ENCODE data around the gene MARCHF5. TPM values are rescaled to one million over a fixed set of nuclear protein-coding genes. Genes with fewer than 3 reads are reported as not detected.

MARCHF5 gene
- total and polyA plus RNA-seq, 2 of the 4 experiments (the other 2 are of a cell fraction), result 14.9 to 30.0 TPM

DNA sequence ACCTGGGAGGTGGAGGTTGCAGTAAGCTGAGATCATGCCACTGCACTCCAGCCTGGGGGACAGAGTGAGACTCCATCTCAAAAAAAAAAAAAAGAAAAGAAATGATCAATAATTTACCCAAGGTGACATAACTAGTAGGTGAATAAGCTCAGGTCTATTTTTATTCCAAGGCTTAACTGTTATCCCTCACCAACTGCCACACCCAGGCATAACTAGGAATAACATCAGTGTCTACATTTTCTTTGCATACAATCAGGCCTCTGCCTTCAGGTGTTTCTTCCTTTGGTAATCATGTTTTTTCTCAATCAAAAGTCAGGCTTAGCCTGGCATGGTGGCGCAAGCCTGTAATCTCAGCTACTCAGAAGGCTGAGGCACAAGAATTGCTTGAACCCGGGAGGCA, 26.7 kb upstream of the MARCHF5 start:
- Histone ChIP-seq H4K91ac (ENCODE audit: insufficient read depth, low read depth, low read length) (no peak overlapping the region), H2AK5ac (ENCODE audit: low read depth, low read length) (no peak overlapping the region), H2BK5ac (ENCODE audit: low read depth, low read length, poor library complexity, severe bottlenecking) (no peak overlapping the region), H3K18ac (ENCODE audit: low read depth, low read length) (no peak overlapping the region), H2BK120ac (ENCODE audit: low read depth, low read length) (no peak overlapping the region), H2AFZ (replicated peaks; ENCODE audit: low read length, poor library complexity) (no peak overlapping the region), H3K4me3 (ENCODE audit: insufficient read depth, low read depth, low read length) (no peak overlapping the region), H3K4me2 (ENCODE audit: low read depth, low read length) (no peak overlapping the region), H4K8ac (ENCODE audit: low read depth in 2 of 2, low read length in 2 of 2) (no peak overlapping the region), H3K4ac (ENCODE audit: low read depth, low read length) (no peak overlapping the region), H3K79me1 (ENCODE audit: low read depth in 1 of 2, low read length in 2 of 2) (no peaks in the 10 kb centered on the region), H3K9ac (ENCODE audit: low read depth, low read length) (no peak overlapping the region), H4K20me1 (ENCODE audit: insufficient read depth, low read length) (no peaks in the 10 kb centered on the region), H3K56ac (ENCODE audit: extremely low read depth, insufficient read depth, low read length) (no peak overlapping the region), H3K27ac (ENCODE audit: insufficient read depth, low read length) (no peak overlapping the region), H2AK9ac (replicated peaks; ENCODE audit: low read depth, low read length, poor library complexity) (no peak overlapping the region), H4K5ac (ENCODE audit: low read depth, low read length) (no peak overlapping the region), H2BK15ac (ENCODE audit: low read depth, low read length) (no peak overlapping the region), H3K23ac (ENCODE audit: low read depth, low read length) (no peak overlapping the region), H3K9me1 (ENCODE audit: insufficient read depth, low read length) (no peaks in the 10 kb centered on the region), H3K14ac (replicated peaks; ENCODE audit: low read depth, low read length) (no peak overlapping the region), H3K27me3 (ENCODE audit: control insufficient read depth, insufficient read depth, low read length) (no peaks in the 10 kb centered on the region), H3K36me3 (ENCODE audit: control insufficient read depth, insufficient read depth, low read length) (no peaks in the 10 kb centered on the region), H3K9me3 (ENCODE audit: control insufficient read depth, insufficient read depth, low read length) (no peaks in the 10 kb centered on the region), H3K4me1 (ENCODE audit: control insufficient read depth, insufficient read depth, low read length) (no peaks in the 10 kb centered on the region), H2BK20ac (ENCODE audit: low read depth, low read length) (no peak overlapping the region)
- intact Hi-C loops (cut with micrococcal nuclease) (no loop called here), dilution Hi-C loops (cut with HindIII; ENCODE audit: low sequenced_read_pairs, unreplicated experiment) (no loop called here), in situ Hi-C loops (cut with MboI; ENCODE audit: low sequenced_read_pairs) (no loop called here)
- no peak for DNase-seq
- TF ChIP-seq MAFK (IDR thresholded peaks at IDR 0.05; ENCODE audit: low read depth, low read length) (no peak), RAD21 (IDR thresholded peaks at IDR 0.05; ENCODE audit: low read length) (no peak), POLR2A (IDR thresholded peaks at IDR 0.05; ENCODE audit: low read depth, low read length) (no peak), NFE2L2 (IDR thresholded peaks at IDR 0.05; ENCODE audit: low read depth, low read length) (no peak), CEBPB (IDR thresholded peaks at IDR 0.05; ENCODE audit: low read depth, low read length) (no peak), MXI1 (IDR thresholded peaks at IDR 0.05; ENCODE audit: borderline replicate concordance, low read depth, low read length) (no peak), SMC3 (IDR thresholded peaks at IDR 0.05; ENCODE audit: low read depth, low read length) (no peak), FOS (IDR thresholded peaks at IDR 0.05; ENCODE audit: low read depth, low read length) (no peak)
- TF ChIP-seq, protein P1, sequence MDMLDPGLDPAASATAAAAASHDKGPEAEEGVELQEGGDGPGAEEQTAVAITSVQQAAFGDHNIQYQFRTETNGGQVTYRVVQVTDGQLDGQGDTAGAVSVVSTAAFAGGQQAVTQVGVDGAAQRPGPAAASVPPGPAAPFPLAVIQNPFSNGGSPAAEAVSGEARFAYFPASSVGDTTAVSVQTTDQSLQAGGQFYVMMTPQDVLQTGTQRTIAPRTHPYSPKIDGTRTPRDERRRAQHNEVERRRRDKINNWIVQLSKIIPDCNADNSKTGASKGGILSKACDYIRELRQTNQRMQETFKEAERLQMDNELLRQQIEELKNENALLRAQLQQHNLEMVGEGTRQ (IDR thresholded peaks at IDR 0.05; ENCODE audit: low read depth, low read length), result no peak
- TF ChIP-seq, protein P2, sequence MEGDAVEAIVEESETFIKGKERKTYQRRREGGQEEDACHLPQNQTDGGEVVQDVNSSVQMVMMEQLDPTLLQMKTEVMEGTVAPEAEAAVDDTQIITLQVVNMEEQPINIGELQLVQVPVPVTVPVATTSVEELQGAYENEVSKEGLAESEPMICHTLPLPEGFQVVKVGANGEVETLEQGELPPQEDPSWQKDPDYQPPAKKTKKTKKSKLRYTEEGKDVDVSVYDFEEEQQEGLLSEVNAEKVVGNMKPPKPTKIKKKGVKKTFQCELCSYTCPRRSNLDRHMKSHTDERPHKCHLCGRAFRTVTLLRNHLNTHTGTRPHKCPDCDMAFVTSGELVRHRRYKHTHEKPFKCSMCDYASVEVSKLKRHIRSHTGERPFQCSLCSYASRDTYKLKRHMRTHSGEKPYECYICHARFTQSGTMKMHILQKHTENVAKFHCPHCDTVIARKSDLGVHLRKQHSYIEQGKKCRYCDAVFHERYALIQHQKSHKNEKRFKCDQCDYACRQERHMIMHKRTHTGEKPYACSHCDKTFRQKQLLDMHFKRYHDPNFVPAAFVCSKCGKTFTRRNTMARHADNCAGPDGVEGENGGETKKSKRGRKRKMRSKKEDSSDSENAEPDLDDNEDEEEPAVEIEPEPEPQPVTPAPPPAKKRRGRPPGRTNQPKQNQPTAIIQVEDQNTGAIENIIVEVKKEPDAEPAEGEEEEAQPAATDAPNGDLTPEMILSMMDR (conservative IDR thresholded peaks at IDR 0.05; ENCODE audit: low read depth, low read length), result no peak
- ATAC-seq (ENCODE audit: low read depth), result no peak
- CTCF ChIA-PET, result no interaction called here
- POLR2A ChIA-PET (ENCODE audit: unreplicated experiment), result no interaction called here
- WGBS, 2 experiments (ENCODE audit: extremely low coverage in 2 of 2, insufficient read length in 1 of 2), result no CpG with 5 or more reads among the region's 2 CpGs
- BruUV-seq (replicated peaks), result no TSS peak
